Measurements from ENCODE around the gene ITGB6.

ITGB6 gene

GRCh38 chr2:160054984-160055725 is 144.9 kb downstream of the ITGB6 start:
- no peak overlapping the region for H3K27ac ChIP-seq (ENCODE audit: low read length)
- H3K36me3 ChIP-seq (ENCODE audit: control insufficient read depth, low read depth, low read length) = no peaks in the 10 kb centered on the region
- H3K9ac ChIP-seq (ENCODE audit: low read length) = no peak overlapping the region
- peaks cover 5% of the 10 kb centered on the region for H3K27me3 ChIP-seq (ENCODE audit: control insufficient read depth, insufficient read depth, low read length)
- H3K4me3 ChIP-seq (ENCODE audit: low read length) = no peak overlapping the region
- H3K9me3 ChIP-seq (ENCODE audit: control insufficient read depth, low read depth, low read length) = no peaks in the 10 kb centered on the region
- peaks cover 18% of the 10 kb centered on the region for H3K4me1 ChIP-seq (ENCODE audit: control insufficient read depth, low read depth, low read length)

- Histone ChIP-seq H3K27ac (ENCODE audit: low read length) (no peak overlapping the region), H3K9me3 (ENCODE audit: control insufficient read depth, low read depth, low read length) (no peaks in the 10 kb centered on the region), H3K9ac (ENCODE audit: low read length) (no peak overlapping the region), H3K4me1 (ENCODE audit: control insufficient read depth, low read depth, low read length) (peaks cover 18% of the 10 kb centered on the region), H3K4me3 (ENCODE audit: low read length) (no peak overlapping the region), H3K36me3 (ENCODE audit: control insufficient read depth, low read depth, low read length) (no peaks in the 10 kb centered on the region), H3K27me3 (ENCODE audit: control insufficient read depth, insufficient read depth, low read length) (peaks cover 4% of the 10 kb centered on the region)
These were observed 146.1 kb downstream of the ITGB6 start for GRCh38 chr2:160053946-160054345.

GRCh38 chr2:160052531-160052930 is 147.5 kb downstream of the ITGB6 start:
- no peak overlapping the region for H3K4me3 ChIP-seq (ENCODE audit: low read length)
- H3K27ac ChIP-seq (ENCODE audit: low read length) = no peak overlapping the region
- H3K36me3 ChIP-seq (ENCODE audit: control insufficient read depth, low read depth, low read length) = no peaks in the 10 kb centered on the region
- peaks cover 4% of the 10 kb centered on the region for H3K27me3 ChIP-seq (ENCODE audit: control insufficient read depth, insufficient read depth, low read length)
- peaks cover 18% of the 10 kb centered on the region for H3K4me1 ChIP-seq (ENCODE audit: control insufficient read depth, low read depth, low read length)
- no peaks in the 10 kb centered on the region for H3K9me3 ChIP-seq (ENCODE audit: control insufficient read depth, low read depth, low read length)
- H3K9ac ChIP-seq (ENCODE audit: low read length) = no peak overlapping the region

- Histone ChIP-seq H3K9ac (ENCODE audit: low read length) (no peak overlapping the region), H3K36me3 (ENCODE audit: control insufficient read depth, low read depth, low read length) (no peaks in the 10 kb centered on the region), H3K27me3 (ENCODE audit: control insufficient read depth, insufficient read depth, low read length) (no peaks in the 10 kb centered on the region), H3K9me3 (ENCODE audit: control insufficient read depth, low read depth, low read length) (no peaks in the 10 kb centered on the region), H3K27ac (ENCODE audit: low read length) (no peak overlapping the region), H3K4me1 (ENCODE audit: control insufficient read depth, low read depth, low read length) (peaks cover 18% of the 10 kb centered on the region), H3K4me3 (ENCODE audit: low read length) (no peak overlapping the region)
These were observed 148.7 kb downstream of the ITGB6 start for GRCh38 chr2:160051371-160051800.

- Histone ChIP-seq H3K27me3 (ENCODE audit: control insufficient read depth, insufficient read depth, low read length) (no peaks in the 10 kb centered on the region), H3K27ac (ENCODE audit: low read length) (no peak overlapping the region), H3K36me3 (ENCODE audit: control insufficient read depth, low read depth, low read length) (no peaks in the 10 kb centered on the region), H3K4me3 (ENCODE audit: low read length) (no peak overlapping the region), H3K4me1 (ENCODE audit: control insufficient read depth, low read depth, low read length) (peaks cover 14% of the 10 kb centered on the region), H3K9me3 (ENCODE audit: control insufficient read depth, low read depth, low read length) (no peaks in the 10 kb centered on the region), H3K9ac (ENCODE audit: low read length) (no peak overlapping the region)
These were observed 149.9 kb downstream of the ITGB6 start for GRCh38 chr2:160050147-160050546.
